Heart left ventricle (tissue), 16 donors: ENCODE data around the gene MKRN1. TPM values are rescaled to one million over a fixed set of nuclear protein-coding genes. Genes with fewer than 3 reads are reported as not detected.
"Not testable (repeated sequence)": the region's sequence is repeated elsewhere in the genome, so short reads cannot be mapped to it uniquely, and the experiment has no call there.

Source experiments
- ATAC-seq, 4 donors: fragments of 200-7000 bp; cut with Tn5 transposase; one replicate each; pipeline ENCODE4 v1.9.1; 2020 to 2022; ENCODE audit warnings: moderate library complexity in 4 of 4, mild to moderate bottlenecking in 3 of 4, moderate number of reproducible peaks in 1 of 4
- DNase-seq, 5 donors: peaks; one replicate each; pipeline ENCODE4 v3.0.0-alpha.2; 2020
- H3K27ac ChIP-seq, 12 donors: fragments of 200-600 bp; sonication (generic) in 4 of 12; one replicate each; pipeline versions ENCODE4 v1.5.0 to v1.8.0; 2016 to 2022; ENCODE audit warnings: mild to moderate bottlenecking in 2 of 12
- H3K27me3 ChIP-seq, 9 donors: fragments of 200-600 bp; sonication (generic) in 2 of 9; one replicate each; pipeline versions ENCODE4 v1.5.1 to v1.8.0; 2016 to 2022; ENCODE audit warnings: mild to moderate bottlenecking in 3 of 9
- H3K36me3 ChIP-seq, 9 donors: fragments of 200-600 bp; sonication (generic) in 2 of 9; one replicate each; pipeline versions ENCODE4 v1.5.0 to v1.8.0; 2018 to 2022; ENCODE audit warnings: mild to moderate bottlenecking in 2 of 9
- H3K4me1 ChIP-seq, 12 donors: fragments of 200-600 bp; sonication (generic) in 4 of 12; one replicate each; pipeline versions ENCODE4 v1.5.0 to v1.8.0; 2016 to 2022; ENCODE audit warnings: mild to moderate bottlenecking in 3 of 12
- H3K4me3 ChIP-seq, 12 donors: fragments of 200-600 bp; sonication (generic) in 4 of 12; one replicate each; pipeline versions ENCODE4 v1.5.0 to v1.8.0; 2017 to 2022; ENCODE audit warnings: mild to moderate bottlenecking in 9 of 12, moderate library complexity in 4 of 12
- H3K9me3 ChIP-seq, 12 donors: fragments of 200-600 bp; sonication (generic) in 4 of 12; one replicate each; pipeline versions ENCODE4 v1.5.0 to v1.8.0; 2016 to 2022; ENCODE audit warnings: mild to moderate bottlenecking in 1 of 12
- POLR2A ChIP-seq, 2 donors: fragments of 450-650 bp; IDR thresholded peaks; one replicate each; pipeline ENCODE4 v1.6.1; 2017; ENCODE audit warnings: antibody characterized with exemption in 2 of 2, mild to moderate bottlenecking in 2 of 2, moderate library complexity in 2 of 2
- WGBS, 4 donors: extraction: QIAGEN DNeasy Blood & Tissue Kit in 2 of 4; methylation state at CpG; one replicate each; pipeline versions ENCODE4 v1.1.5 to v1.1.7; 2013 to 2018; 5-methylcytosine and 5-hydroxymethylcytosine counted together
- intact Hi-C, 10 donors: fragments of 100-400 bp; cut with DNase I; formaldehyde crosslinking; loops; one replicate each; pipeline versions ENCODE4 v1.11.1 to v1.14.2; 2022
- polyA plus RNA-seq, 2 donors: library from polyadenylated mRNA; stranded (reverse); fragments of 200-250 nt; gene quantifications; one replicate each; pipeline ENCODE4 v1.2.3, GENCODE V29; 2013
- total RNA-seq, 9 donors: library from RNA; depleted of rRNA in 2 of 9; stranded (reverse); fragments of >200 nt in 2 of 9; fragmentation: NEBNext Ultra II Directional in 3 of 9; extraction: Animal tissue kit (Norgen Biotek cat#: 25700) in 3 of 9; gene quantifications; one replicate each; pipeline versions ENCODE4 v1.1.0 to v1.2.4, GENCODE V29; 2016 to 2023
- TF ChIP-seq, protein P1 (sequence below), 12 donors: fragments of 200-600 bp; sonication (generic) in 4 of 12; IDR thresholded peaks; one replicate each; pipeline versions ENCODE4 v1.5.0 to v1.8.0; 2018 to 2022; ENCODE audit warnings: antibody characterized with exemption in 12 of 12, mild to moderate bottlenecking in 5 of 12
- donor health status: ischemic (EF 13 %, LVEDD 7.1; RV severe dilation, severe dysfunction).
- donor health status: healthy with polysubstance abuse.
- donor health status: DM: no; HTN: yes; CAD: no.
- donor health status: DM: no; HTN: no; CAD: no.
- donor health status: ischemic (EF 25% LVEDD 6.9; RV normal size, moderate dysfunction).
- donor health status: ischemic (EF 25% LVEDD 5.7; RV mildly dilated, moderate dysfunction).
- donor health status: healthy.
- donor health status: DM: yes; HTN: yes; CAD: no.
- donor health status: ischemic (EF 35%, LVEDD 5.7; RV mildly dilated, moderate dysfunction).
- donor health status: nonischemic (EF 11% LVEDD 7.7; RV severe dilation, severe dysfunction).
- donor health status: DM: yes; HTN: yes; CAD: no.
- donor health status: PGD.
- donor health status: ischemic (EF 29% LVEDD 5.4; RV normal size, mild dysfunction).
- donor health status: nonischemic (EF 23%, LVEDD 6.1; RV moderate dilation, normal function).

The MKRN1 gene
- total and polyA plus RNA-seq, 11 donors, result 45.2 to 109 (median 87.7) TPM

DNA sequence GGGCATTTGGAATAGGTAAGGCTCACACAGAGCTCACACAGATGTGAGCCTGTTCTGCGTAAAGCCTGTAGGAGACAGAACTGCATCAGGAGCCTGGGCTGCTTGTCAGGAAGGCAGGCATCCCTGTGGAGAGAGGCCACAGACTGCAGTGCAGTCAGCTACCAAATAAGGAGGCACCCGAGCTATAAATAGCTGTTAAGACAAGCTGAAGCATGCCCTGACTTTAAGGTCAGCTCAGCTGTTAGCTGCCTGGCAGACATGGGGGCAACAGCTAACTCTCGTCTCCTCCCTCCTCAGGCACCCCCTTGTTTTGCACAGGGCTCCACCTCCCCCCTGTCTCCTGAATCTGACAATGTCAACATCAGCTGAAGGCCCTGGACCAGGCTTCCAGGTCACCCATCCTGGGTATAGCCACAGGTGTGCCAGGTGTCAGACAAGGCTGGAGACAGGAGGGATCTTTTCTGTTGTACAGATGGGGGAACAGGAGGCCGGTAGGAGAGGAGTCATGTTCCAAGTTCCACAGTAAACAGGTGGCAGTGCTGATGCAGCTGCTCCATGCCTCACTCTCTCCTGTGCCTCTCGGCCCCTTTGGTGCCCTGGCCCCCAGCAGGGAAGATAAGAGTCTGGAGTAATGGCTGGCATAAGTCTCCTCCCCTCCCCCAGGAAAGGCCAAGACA lies 27.6 kb upstream of the MKRN1 start:
- Histone ChIP-seq H3K27me3 (no peaks in the 10 kb centered on the region), H3K36me3 (no peaks in the 10 kb centered on the region), H3K9me3 (no peaks in the 10 kb centered on the region), H3K4me1 (peaks cover 0 to 23% (median 10%) of the 10 kb centered on the region in 12 donors), H3K4me3 (no peak overlapping the region), H3K27ac (peak overlapping the region; percentile 55 to 97 (median 86))
- DNase-seq, result peak in 4 of 5 donors; percentile 71 to 84 (median 81)
- intact Hi-C loops, result loop anchor here in 1 of 10 donors (10.0 kb wide), 1 partner anchor 788 kb away; no protein-coding TSS in a partner anchor
- TF ChIP-seq, protein P1, sequence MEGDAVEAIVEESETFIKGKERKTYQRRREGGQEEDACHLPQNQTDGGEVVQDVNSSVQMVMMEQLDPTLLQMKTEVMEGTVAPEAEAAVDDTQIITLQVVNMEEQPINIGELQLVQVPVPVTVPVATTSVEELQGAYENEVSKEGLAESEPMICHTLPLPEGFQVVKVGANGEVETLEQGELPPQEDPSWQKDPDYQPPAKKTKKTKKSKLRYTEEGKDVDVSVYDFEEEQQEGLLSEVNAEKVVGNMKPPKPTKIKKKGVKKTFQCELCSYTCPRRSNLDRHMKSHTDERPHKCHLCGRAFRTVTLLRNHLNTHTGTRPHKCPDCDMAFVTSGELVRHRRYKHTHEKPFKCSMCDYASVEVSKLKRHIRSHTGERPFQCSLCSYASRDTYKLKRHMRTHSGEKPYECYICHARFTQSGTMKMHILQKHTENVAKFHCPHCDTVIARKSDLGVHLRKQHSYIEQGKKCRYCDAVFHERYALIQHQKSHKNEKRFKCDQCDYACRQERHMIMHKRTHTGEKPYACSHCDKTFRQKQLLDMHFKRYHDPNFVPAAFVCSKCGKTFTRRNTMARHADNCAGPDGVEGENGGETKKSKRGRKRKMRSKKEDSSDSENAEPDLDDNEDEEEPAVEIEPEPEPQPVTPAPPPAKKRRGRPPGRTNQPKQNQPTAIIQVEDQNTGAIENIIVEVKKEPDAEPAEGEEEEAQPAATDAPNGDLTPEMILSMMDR (IDR thresholded peaks at IDR 0.05), result peak in 5 of 12 donors; percentile 12 to 46 (median 33)
- TF ChIP-seq POLR2A (IDR thresholded peaks at IDR 0.05), result no peak
- peak; percentile 96 to 98 (median 97) for ATAC-seq
- 33 to 43% (median 38%) methylated on average over 4 to 5 of the region's 5 CpGs for WGBS, 4 donors

DNA sequence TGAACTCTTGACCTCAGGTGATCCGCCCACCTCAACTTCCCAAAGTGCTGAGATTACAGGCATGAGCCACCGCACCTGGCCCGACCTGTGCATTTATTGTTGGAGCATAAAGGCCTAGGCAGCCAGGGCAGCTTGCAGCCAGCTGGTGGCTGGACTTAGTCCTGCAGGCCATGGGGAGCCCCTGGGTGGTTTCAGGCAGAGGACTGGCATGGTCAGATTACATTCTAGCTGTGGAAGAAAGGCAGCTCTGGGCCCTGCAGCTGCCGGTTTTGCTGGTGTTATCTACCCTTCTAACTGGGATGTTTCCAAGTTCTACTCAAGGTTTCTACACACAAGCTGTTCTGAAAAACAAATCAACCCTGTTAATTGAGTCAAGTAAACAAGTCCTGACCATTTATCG lies 22.7 kb upstream of the MKRN1 start:
- 71 to 82% (median 75%) methylated on average over 5 of the region's 5 CpGs for WGBS, 4 donors
- no peaks in the 10 kb centered on the region for H3K9me3 ChIP-seq
- H3K36me3 ChIP-seq, result no peaks in the 10 kb centered on the region
- intact Hi-C loops, result loop anchor here in 1 of 10 donors (10.0 kb wide), 1 partner anchor 793 kb away; no protein-coding TSS in a partner anchor
- H3K4me1 ChIP-seq, result peaks cover 0 to 9% (median 3%) of the 10 kb centered on the region in 12 donors
- TF ChIP-seq, protein P1 (IDR thresholded peaks at IDR 0.05), result no peak
- no peak for TF ChIP-seq POLR2A (IDR thresholded peaks at IDR 0.05)
- H3K4me3 ChIP-seq, result no peak overlapping the region
- no peak for DNase-seq
- no peaks in the 10 kb centered on the region for H3K27me3 ChIP-seq
- H3K27ac ChIP-seq, result no peak overlapping the region
- ATAC-seq, result no peak

DNA sequence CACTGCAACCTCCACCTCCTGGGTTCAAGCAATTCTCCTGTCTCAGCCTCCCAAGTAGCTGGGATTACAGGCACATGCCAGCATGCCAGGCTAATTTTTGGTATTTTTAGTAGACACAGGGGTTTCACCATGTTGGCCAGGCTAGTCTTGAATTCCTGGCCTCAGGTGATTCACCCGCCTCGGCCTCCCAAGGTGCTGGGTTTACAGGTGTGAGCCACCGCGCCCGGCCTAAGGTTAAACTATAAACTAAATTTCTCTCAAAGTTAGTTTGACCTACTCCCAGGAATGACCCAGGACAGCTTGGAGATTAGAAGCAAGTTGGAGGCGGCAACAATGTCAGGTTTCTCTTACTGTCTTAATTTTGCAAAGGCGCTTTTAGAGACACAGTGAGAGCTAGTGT lies 18.5 kb upstream of the MKRN1 start:
- intact Hi-C loops, result not testable (repeated sequence)

DNA sequence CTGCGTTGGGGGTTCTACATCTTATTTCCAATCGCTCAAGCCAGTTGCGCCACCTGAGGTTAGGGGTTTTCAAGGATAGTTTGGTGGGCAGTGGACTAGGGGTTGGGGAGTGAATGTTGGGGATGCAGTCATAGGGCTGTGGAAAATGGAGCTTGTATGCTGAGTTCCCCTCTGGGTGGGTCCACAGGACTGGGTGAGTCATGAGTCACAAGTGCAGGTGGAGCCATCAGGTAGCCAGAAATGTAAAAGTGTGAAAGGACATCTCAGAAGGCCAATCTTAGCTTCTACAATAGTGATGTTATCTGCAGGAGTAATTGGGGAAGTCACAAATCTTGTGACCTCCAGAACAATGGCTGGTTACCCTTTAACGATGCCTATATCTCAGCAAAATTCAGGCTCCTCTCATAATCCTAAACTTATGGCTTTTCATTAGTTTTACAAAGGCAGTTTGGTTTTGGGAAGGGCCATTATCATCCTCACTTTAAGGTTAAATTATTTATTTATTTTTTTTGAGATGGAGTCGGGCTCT lies 18.0 kb upstream of the MKRN1 start:
- no peak for TF ChIP-seq POLR2A (IDR thresholded peaks at IDR 0.05)
- TF ChIP-seq, protein P1 (IDR thresholded peaks at IDR 0.05), result no peak
- Histone ChIP-seq H3K4me3 (no peak overlapping the region), H3K27ac (no peak overlapping the region), H3K36me3 (no peaks in the 10 kb centered on the region), H3K4me1 (no peaks in the 10 kb centered on the region), H3K9me3 (no peaks in the 10 kb centered on the region), H3K27me3 (no peaks in the 10 kb centered on the region)
- DNase-seq, result no peak
- intact Hi-C loops, result no loop called here
- 71 to 74% (median 74%) methylated on average over 5 of the region's 5 CpGs for WGBS, 4 donors
- no peak for ATAC-seq

More for the DNA sequence above, 18.5 kb upstream of the MKRN1 start:
- not testable (repeated sequence) for H3K4me1 ChIP-seq, H3K4me3 ChIP-seq, DNase-seq, ATAC-seq, H3K9me3 ChIP-seq, H3K27ac ChIP-seq, H3K36me3 ChIP-seq, H3K27me3 ChIP-seq
- WGBS, 4 donors, result 97 to 98% (median 98%) methylated on average over 6 to 7 of the region's 7 CpGs
